HUES64 (cell line): Measurements from ENCODE around the gene TDRD9.

Experiments
- H3K27ac ChIP-seq: 2 replicates; pipeline ENCODE4 v1.7.0; 2013; ENCODE audit warnings: low read depth, low read length, inconsistent platforms
- H3K27me3 ChIP-seq: 2 replicates; pipeline ENCODE4 v1.6.1; 2013; ENCODE audit warnings: mild to moderate bottlenecking, low read length; ENCODE audit not compliant: insufficient read depth
- H3K36me3 ChIP-seq: 2 replicates; pipeline ENCODE4 v1.6.1; 2013; ENCODE audit warnings: mild to moderate bottlenecking, low read length; ENCODE audit not compliant: insufficient read depth
- H3K4me1 ChIP-seq: 2 replicates; pipeline ENCODE4 v1.6.1; 2013; ENCODE audit warnings: mild to moderate bottlenecking, low read length, moderate library complexity; ENCODE audit not compliant: insufficient read depth
- H3K4me3 ChIP-seq: 2 replicates; pipeline ENCODE4 v1.5.1; 2013; ENCODE audit warnings: mild to moderate bottlenecking, low read length, moderate library complexity
- H3K9ac ChIP-seq: 2 replicates; pipeline ENCODE4 v1.6.1; 2013; ENCODE audit warnings: mild to moderate bottlenecking, low read depth, low read length
- H3K9me3 ChIP-seq: 2 replicates; pipeline ENCODE4 v1.6.1; 2013; ENCODE audit warnings: low read depth, low read length; ENCODE audit not compliant: insufficient read depth
- WGBS: fragments of 150-250, 120-280 bp; methylation state at CpG from one replicate; pipeline ENCODE4 v1.1.7; 2013; ENCODE audit warnings: missing lambda C conversion rate; 5-methylcytosine and 5-hydroxymethylcytosine counted together

TDRD9 gene

DNA sequence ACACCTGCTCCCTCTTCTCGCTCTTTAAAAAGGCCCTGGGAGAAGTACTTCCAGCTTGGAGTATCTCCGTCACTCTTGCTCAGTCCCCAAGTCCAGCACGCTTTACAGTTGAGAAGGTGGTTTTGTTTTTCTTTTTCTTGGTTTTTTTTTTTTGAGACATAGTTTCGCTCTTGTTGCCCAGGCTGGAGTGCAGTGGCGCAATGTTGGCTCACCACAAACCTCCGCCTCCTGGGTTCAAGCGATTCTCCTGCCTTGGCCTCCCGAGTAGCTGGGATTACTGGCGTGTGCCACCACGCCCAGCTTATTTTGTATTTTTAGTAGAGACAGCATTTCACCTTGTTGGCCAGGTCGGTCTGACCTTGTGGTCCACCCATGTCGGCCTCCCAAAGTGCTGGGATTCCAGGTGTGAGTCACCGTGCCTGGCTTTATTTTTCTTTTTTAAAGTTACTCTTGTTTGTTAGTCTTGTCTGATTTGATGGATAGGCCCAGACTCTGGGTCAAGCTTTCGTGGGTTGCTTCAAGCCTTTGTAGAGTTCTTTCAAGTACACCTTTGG, 1.9 kb downstream of the TDRD9 start:
- H3K9me3 ChIP-seq, result no peaks in the 10 kb centered on the region
- no peak overlapping the region for H3K9ac ChIP-seq
- no peaks in the 10 kb centered on the region for H3K4me1 ChIP-seq
- 94% methylated on average over 14 of the region's 14 CpGs for WGBS
- H3K36me3 ChIP-seq, result no peaks in the 10 kb centered on the region
- no peak overlapping the region for H3K4me3 ChIP-seq
- H3K27ac ChIP-seq, result no peak overlapping the region
- no peaks in the 10 kb centered on the region for H3K27me3 ChIP-seq

DNA sequence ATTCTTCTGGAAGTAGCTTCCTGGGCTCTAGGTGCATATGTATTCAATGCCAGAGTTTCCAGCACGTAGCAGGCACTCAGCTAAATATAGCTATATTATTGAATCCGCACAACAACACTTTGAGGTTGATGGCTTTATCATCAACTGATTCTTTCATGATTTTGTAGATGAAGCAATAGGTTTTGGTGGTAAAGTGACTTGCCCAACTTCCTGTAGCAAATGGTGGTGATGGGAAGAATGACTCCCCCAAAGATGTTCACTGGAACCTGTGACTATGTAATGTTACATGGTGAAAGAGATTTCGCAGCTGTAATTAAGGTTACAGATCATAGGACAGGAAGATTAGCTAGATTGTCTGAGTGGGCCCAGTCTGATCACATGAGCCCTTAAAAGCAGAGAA, 3.2 kb downstream of the TDRD9 start:
- Histone ChIP-seq H3K27me3 (no peaks in the 10 kb centered on the region), H3K4me3 (no peak overlapping the region), H3K9ac (no peak overlapping the region), H3K27ac (no peak overlapping the region), H3K9me3 (no peaks in the 10 kb centered on the region), H3K36me3 (no peaks in the 10 kb centered on the region), H3K4me1 (no peaks in the 10 kb centered on the region)
- 90% methylated on average over 3 of the region's 3 CpGs for WGBS

DNA sequence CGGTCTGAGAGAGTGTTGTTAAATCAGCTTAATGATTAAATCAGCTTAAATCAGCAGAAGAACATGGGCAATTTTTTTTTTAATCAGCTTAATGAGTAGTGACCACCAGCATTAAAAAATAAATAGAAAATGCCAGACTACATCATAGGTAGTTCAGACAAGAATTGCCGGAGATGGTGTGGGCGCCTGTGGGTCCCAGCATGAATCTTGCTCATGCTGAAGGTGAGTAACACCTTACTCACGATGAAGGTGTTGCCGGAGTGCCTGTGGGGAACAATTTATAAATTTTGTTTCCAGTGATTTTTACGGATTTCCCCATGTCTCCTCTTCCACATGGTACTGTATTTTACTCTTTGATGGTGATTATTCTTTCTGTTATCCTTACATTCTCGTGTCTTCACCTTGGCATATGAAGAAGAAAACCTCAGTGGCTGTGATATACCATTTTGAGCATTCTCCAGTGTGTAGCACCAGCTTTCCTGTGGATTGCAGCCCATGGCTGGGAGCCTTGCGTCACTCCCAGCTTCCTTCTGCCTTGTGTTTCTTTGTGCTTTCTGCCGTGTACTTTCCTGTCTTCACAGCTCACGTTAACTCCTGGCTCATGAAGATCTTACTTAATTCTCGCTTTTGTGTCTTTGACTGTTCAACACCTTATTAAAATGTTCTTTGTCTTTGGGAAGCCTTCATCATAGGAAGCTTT, 4.7 kb downstream of the TDRD9 start:
- H3K4me1 ChIP-seq, result no peaks in the 10 kb centered on the region
- 94% methylated on average over 10 of the region's 11 CpGs for WGBS
- H3K9ac ChIP-seq, result no peak overlapping the region
- H3K9me3 ChIP-seq, result no peaks in the 10 kb centered on the region
- H3K27me3 ChIP-seq, result no peaks in the 10 kb centered on the region
- H3K4me3 ChIP-seq, result no peak overlapping the region
- no peak overlapping the region for H3K27ac ChIP-seq
- no peaks in the 10 kb centered on the region for H3K36me3 ChIP-seq

DNA sequence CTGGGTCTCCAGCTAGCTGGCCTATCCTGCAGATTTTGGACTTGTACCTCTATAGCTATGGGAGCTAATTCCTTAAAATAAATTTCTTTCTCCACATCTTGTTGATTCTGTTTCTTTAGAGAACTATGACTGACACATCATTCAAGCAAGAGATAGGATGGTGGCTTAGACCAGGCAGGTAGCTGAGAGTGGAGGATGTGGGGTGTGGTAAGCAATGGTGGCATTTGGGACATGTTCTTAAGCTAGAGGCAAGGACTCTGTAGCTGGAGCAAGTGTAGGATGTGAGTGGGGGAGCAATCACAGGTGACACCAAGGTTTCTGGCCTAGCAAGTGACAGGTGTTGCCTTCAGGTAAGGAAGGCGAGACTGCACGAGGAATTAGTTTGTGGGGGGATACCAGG, 6.8 kb downstream of the TDRD9 start:
- Histone ChIP-seq H3K4me1 (no peaks in the 10 kb centered on the region), H3K27ac (no peak overlapping the region), H3K9me3 (no peaks in the 10 kb centered on the region), H3K9ac (no peak overlapping the region), H3K4me3 (no peak overlapping the region), H3K27me3 (no peaks in the 10 kb centered on the region), H3K36me3 (no peaks in the 10 kb centered on the region)
- 88% methylated on average over 2 of the region's 2 CpGs for WGBS

DNA sequence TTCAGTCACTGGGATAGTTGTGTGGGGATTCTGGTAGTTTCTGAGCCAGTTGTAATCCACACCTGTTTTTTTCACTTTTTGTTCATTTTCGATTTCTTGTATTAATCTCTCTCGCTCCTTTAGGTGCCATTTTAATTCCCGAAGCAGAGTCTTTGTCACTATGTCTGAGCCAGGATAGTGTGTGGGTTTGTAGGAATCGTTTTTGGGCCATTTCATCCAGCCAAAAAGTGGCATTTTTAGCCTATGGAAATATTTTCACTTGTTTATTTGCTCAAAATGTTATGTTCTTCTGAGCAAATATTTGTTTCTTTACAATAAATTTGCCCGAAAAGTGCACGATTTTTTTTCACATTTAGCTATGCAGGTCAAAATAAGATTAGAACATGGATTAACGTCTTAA, 13.2 kb downstream of the TDRD9 start:
- 90% methylated on average over 7 of the region's 7 CpGs for WGBS

DNA sequence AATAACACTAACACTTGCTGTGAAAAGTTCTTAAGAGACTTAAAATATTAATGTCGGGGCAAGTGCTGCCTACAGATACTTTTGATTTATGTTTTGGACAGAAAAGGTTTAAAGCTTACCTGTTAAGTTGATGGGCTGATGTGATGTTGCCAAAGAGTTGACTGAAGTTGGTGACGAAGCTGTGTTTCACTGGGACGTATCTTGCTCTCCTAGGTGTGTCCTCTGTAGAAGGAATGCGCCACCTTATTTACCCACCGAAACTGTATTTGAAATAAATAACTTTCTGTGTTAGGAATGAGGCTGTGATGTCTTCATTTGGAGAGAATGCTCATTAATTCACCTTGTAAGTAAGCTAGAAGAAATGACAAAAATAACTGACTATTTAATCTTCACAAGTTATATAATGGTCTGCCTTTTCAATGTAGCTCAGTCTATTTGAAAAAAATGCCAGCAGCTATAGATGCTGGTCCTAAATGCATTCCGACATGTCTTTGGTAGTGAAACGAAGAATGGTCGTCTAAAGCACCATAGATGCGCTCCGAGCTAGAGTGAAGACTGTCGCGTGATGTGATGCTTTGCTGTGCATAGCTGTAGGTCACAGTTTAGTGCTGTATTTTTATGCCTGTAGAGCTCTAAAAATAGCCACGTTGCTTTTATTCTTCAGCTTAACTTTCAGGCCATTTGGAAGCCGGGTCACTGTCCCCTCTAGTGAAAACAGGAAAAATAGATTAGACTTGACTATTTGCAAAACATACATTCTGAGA, 13.9 kb downstream of the TDRD9 start, which contains the start of gene RD3L:
Gene RD3L, minus strand, starts transcription at position 557 of the 764 bp plus-strand sequence. CDS start 834 bp downstream, outside the sequence.
- H3K27ac ChIP-seq, result no peak within 1 kb of the TSS
- H3K4me1 ChIP-seq, result no peaks in the 10 kb centered on the region
- peaks cover 5% of the 10 kb centered on the region; the same call in 1 of the 2 replicates for H3K9me3 ChIP-seq
- H3K27me3 ChIP-seq, result peaks cover 6% of the 10 kb centered on the region; the same call in 1 of the 2 replicates
- H3K36me3 ChIP-seq, result no peaks in the 10 kb centered on the region
- 86% methylated on average over 13 of the region's 14 CpGs for WGBS
- no peak within 1 kb of the TSS for H3K4me3 ChIP-seq
- H3K9ac ChIP-seq, result no peak within 1 kb of the TSS

More for the DNA sequence above, 13.2 kb downstream of the TDRD9 start:
- Histone ChIP-seq H3K9me3 (no peaks in the 10 kb centered on the region), H3K36me3 (no peaks in the 10 kb centered on the region), H3K4me1 (no peaks in the 10 kb centered on the region), H3K9ac (no peak overlapping the region), H3K4me3 (no peak overlapping the region), H3K27ac (no peak overlapping the region), H3K27me3 (peaks cover 6% of the 10 kb centered on the region; the same call in 1 of the 2 replicates)

DNA sequence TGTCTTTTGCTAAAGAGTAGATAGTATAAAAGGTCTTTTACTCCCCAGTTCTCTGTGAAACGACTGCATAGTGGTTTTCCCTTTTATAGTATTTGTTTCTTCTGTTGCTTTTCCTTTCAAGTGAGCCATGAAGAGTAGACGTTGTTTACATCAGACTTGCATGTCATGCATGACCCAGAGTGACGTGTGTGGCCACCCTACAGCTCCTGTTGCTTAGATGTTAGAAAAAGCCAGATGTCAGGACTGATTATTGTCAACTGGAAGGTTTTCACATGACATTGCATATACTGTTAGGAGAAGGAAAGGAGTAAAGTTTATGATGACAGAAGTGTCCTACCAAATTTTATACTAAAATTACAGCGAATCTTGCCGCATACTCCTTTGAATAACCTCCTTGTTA, 15.4 kb downstream of the TDRD9 start:
- H3K27ac ChIP-seq, result no peak overlapping the region
- peaks cover 6% of the 10 kb centered on the region; the same call in 1 of the 2 replicates for H3K27me3 ChIP-seq
- no peaks in the 10 kb centered on the region for H3K4me1 ChIP-seq
- no peaks in the 10 kb centered on the region for H3K36me3 ChIP-seq
- peaks cover 5% of the 10 kb centered on the region; the same call in 1 of the 2 replicates for H3K9me3 ChIP-seq
- 88% methylated on average over 5 of the region's 5 CpGs for WGBS
- H3K9ac ChIP-seq, result no peak overlapping the region
- no peak overlapping the region for H3K4me3 ChIP-seq

DNA sequence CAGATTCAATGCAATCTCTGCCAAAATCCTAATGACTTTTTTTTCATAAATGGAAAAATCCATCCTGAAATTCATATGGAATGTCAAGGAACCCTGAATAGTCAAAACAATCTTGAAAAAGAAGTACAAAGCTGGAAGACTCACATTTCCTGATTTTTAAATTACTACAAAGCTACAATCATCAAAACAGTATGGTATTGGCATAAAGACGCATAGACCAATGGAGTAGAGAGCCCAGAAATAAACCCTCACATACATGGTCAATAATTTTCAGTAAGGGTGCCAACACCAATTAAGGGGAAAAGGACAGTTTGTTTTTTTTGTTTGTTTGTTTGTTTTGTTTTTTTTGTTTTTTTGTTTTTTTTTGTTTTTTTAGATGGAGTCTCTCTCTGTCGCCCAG, 18.7 kb downstream of the TDRD9 start:
- H3K9ac ChIP-seq, result no peak overlapping the region
- no peak overlapping the region for H3K27ac ChIP-seq
- H3K4me1 ChIP-seq, result no peaks in the 10 kb centered on the region
- H3K4me3 ChIP-seq, result no peak overlapping the region
- no peaks in the 10 kb centered on the region for H3K36me3 ChIP-seq
- peaks cover 5% of the 10 kb centered on the region; the same call in 1 of the 2 replicates for H3K9me3 ChIP-seq
- no peaks in the 10 kb centered on the region for H3K27me3 ChIP-seq
- WGBS, result 93% methylated on average over 2 of the region's 2 CpGs

DNA sequence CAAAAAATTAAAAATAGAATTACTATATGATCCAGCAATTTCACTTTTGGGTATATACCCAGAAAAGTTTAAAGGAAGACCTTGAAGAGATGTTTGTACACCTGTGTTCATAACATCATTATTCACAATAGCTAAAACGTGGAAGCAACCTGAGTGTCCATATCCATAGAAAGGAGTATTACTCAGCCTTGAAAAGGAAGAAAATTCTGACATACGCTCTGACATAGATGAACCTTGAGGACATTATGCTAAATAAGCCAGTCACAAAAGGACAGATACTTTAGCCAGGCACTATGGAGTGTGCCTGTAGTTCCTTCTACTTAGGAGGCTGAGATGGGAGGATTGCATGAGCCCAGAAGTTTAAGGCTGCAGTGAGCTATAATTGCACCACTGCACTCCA, 20.2 kb downstream of the TDRD9 start:
- Histone ChIP-seq H3K9ac (no peak overlapping the region), H3K9me3 (peaks cover 5% of the 10 kb centered on the region; the same call in 1 of the 2 replicates), H3K4me1 (no peaks in the 10 kb centered on the region), H3K36me3 (no peaks in the 10 kb centered on the region), H3K27ac (no peak overlapping the region), H3K4me3 (no peak overlapping the region), H3K27me3 (no peaks in the 10 kb centered on the region)
- 79% methylated on average over 2 of the region's 2 CpGs for WGBS

DNA sequence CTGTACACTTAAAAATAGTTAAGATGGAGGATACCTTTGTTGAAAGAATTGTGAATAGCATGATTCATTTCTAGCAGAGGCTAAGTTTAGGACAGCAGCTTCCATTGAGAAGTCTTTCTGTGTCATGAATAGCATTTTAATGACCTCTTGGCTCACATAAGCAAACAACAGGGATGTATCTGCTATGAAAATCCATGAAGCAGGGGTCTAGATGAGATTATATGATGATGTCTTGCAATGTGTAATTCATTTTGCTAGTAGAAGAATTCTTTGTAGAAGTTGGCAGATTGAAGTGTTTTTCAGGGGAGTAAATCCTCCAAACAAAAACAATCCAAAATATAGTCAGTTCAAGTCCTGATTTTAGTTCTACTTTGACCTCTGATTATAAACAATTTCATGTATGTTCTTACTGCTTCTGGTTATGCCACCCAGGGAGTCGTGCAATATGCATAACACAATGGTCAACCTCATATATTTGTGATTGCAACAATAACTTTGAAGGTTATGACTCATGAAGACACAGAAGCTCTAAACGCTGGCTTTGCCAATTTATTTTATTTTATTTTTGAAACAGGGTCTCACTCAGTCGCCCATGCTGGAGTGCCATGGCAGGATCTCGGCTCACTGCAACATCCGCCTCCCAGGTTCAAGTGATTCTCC, 21.0 kb downstream of the TDRD9 start:
- H3K9me3 ChIP-seq, result peaks cover 5% of the 10 kb centered on the region; the same call in 1 of the 2 replicates
- no peaks in the 10 kb centered on the region for H3K4me1 ChIP-seq
- no peaks in the 10 kb centered on the region for H3K36me3 ChIP-seq
- no peaks in the 10 kb centered on the region for H3K27me3 ChIP-seq
- no peak overlapping the region for H3K4me3 ChIP-seq
- H3K27ac ChIP-seq, result no peak overlapping the region
- 89% methylated on average over 5 of the region's 5 CpGs for WGBS
- no peak overlapping the region for H3K9ac ChIP-seq
